Skeletal muscle satellite cell (primary cell): Measurements from ENCODE around the gene GPX1.
A peak's percentile ranks its signal among the peaks of the same experiment; 100 is the strongest.
"Not testable (repeated sequence)": the region's sequence is repeated elsewhere in the genome, so short reads cannot be mapped to it uniquely, and the experiment has no call there.

Source experiments
- H3K27me3 ChIP-seq: 2 replicates; pipeline ENCODE4 v1.7.0; 2013; ENCODE audit warnings: low read length; ENCODE audit not compliant: control insufficient read depth, insufficient read depth
- H3K36me3 ChIP-seq: 2 replicates; pipeline ENCODE4 v1.7.0; 2013; ENCODE audit warnings: mild to moderate bottlenecking, control low read depth, low read length; ENCODE audit not compliant: insufficient read depth
- H3K4me1 ChIP-seq: 2 replicates; pipeline ENCODE4 v1.7.0; 2013; ENCODE audit warnings: low read length; ENCODE audit not compliant: control insufficient read depth, insufficient read depth
- H3K4me2 ChIP-seq: 2 replicates; pipeline ENCODE4 v1.7.0; 2013; ENCODE audit warnings: mild to moderate bottlenecking, low read length
- H3K4me3 ChIP-seq: 2 replicates; pipeline ENCODE4 v1.7.0; 2013; ENCODE audit warnings: low read length
- H3K9ac ChIP-seq: 2 replicates; pipeline ENCODE4 v1.7.0; 2013; ENCODE audit warnings: mild to moderate bottlenecking, low read depth, low read length, moderate library complexity
- H3K9me3 ChIP-seq: replicated peaks from 2 replicates; pipeline ENCODE4 v1.7.0; 2013; ENCODE audit warnings: mild to moderate bottlenecking, control low read depth, low read length

Gene GPX1

GRCh38 chr3:49386056-49386756 is 28.1 kb upstream of the GPX1 start:
- H3K9ac ChIP-seq: no peak overlapping the region

DNA sequence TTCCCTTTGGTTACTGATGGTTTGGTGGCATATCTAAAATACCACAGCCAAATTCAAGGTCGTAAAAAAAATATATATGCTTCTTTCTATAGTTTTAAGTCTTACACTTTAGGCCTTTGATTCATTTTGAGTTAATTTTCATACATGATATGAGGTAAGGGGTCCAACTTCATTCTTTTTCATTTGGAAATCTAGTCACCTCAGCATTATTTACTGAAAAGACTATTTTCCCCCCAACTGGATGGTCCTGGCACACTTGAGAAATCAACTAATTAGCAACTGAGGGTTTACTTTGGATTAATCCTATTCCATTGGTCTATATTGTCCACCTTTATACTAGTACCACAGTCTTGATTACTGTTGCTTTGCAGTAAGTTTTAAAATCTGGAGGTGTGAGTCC is 27.5 kb upstream of the GPX1 start:
- Histone ChIP-seq H3K27me3 (no peaks in the 10 kb centered on the region), H3K4me2 (no peak overlapping the region), H3K4me3 (no peak overlapping the region), H3K9ac (no peak overlapping the region), H3K9me3 (no peaks in the 10 kb centered on the region), H3K36me3 (peaks cover 18% of the 10 kb centered on the region), H3K4me1 (peaks cover 14% of the 10 kb centered on the region)

More at GRCh38 chr3:49386056-49386756, 28.1 kb upstream of the GPX1 start:
- Histone ChIP-seq H3K4me1 (peaks cover 14% of the 10 kb centered on the region), H3K9me3 (no peaks in the 10 kb centered on the region), H3K4me2 (no peak overlapping the region), H3K36me3 (peaks cover 18% of the 10 kb centered on the region), H3K27me3 (no peaks in the 10 kb centered on the region), H3K4me3 (no peak overlapping the region)

DNA sequence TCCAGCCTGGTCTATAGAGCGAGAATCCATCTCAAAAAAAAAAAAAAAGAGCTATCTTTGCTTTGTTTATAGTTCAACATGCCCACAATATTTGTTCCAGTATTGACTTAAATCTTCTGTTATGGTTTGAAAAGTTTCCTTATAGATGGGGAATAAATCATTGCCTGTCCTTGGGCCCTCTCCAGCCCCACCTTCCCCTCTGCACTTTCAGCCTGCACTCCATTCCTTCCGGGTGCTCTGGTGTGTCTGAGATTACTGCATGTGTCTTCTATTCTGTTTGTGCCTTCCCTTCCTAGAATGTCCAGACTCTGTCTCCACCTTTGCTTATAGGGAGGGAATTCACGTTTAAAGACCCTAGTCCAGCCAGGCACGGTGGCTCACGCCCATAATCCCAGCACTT is 25.2 kb upstream of the GPX1 start:
- Histone ChIP-seq H3K27me3 (no peaks in the 10 kb centered on the region), H3K36me3 (peaks cover 11% of the 10 kb centered on the region), H3K4me2 (no peak overlapping the region), H3K9me3 (no peaks in the 10 kb centered on the region), H3K4me1 (peaks cover 26% of the 10 kb centered on the region), H3K4me3 (no peak overlapping the region), H3K9ac (no peak overlapping the region)

DNA sequence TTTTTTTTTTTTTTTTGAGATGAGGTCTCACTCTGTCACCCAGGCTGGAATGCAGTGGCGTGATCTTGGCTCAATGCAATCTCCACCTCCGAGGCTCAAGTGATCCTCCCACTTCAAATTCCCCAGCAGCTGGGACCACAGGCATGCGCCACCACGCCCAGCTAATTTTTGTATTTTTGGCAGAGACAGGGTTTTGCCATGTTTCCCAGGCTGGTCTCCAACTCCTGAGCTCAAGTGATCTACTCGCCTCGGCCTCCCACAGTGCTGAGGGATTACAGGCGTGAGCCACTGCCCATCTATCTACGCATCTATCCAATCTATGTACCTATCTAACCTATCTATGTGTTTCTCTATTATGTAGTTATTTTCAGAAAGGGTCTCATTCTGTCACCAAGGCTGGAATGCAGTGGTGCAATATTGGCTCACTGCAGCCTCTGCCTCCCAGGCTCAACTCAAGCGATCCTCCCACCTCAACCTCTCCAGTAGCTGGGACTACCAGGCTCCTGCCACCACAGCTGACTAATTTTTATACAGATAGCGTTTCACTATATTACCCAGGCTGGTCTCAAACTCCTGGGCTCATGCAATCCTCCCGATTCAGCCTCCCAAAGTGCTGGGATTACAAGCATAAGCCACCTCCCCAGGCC is 20.2 kb upstream of the GPX1 start:
- Histone ChIP-seq H3K4me2 (peak overlapping the region; percentile 53), H3K4me3 (peak overlapping the region; percentile 33), H3K27me3 (no peaks in the 10 kb centered on the region), H3K36me3 (peaks cover 25% of the 10 kb centered on the region), H3K9ac (peak overlapping the region; percentile 32), H3K4me1 (peaks cover 20% of the 10 kb centered on the region), H3K9me3 (no peaks in the 10 kb centered on the region)

DNA sequence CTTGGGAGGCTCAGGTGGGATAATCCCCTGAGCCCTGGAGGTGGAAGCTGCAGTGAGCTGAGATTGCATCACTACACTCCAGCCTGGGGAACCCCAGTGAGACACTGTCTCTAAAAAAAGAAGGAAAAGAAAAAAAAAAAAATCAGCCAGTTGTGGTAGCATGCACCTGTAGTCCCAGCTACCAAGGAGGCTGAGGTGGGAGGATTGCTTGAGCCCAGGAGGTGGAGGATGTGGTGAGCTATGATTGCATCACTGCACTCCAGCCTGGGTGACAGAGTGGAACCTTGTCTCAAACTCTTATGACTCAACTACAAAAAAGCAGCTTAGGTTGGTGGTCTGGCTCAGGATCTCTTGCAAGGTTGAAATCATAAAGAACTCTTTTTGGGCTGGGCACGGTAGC is 19.3 kb upstream of the GPX1 start:
- Histone ChIP-seq H3K9ac (no peak overlapping the region), H3K36me3 (peaks cover 33% of the 10 kb centered on the region), H3K27me3 (no peaks in the 10 kb centered on the region), H3K9me3 (no peaks in the 10 kb centered on the region), H3K4me3 (peak overlapping the region; percentile 23), H3K4me2 (peak overlapping the region; percentile 46), H3K4me1 (peaks cover 20% of the 10 kb centered on the region)

DNA sequence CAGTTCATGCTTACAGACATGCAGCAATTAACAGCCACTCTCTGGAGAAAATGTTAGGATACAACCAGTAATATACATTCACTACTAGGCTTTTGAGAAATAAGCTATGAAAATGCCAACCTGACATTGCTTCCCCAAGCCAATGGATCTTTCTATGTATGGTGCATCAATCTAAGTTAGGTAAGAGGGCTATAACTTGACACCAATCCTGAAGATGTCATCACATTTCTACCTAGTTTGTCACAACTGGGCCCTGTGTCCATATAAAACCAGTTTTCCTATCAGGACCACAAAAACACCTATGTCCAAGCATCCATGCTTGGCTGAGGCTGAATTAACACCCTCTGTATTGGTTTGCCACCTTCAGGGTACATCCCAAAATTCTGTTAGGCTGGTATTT is 13.8 kb upstream of the GPX1 start:
- Histone ChIP-seq H3K4me2 (no peak overlapping the region), H3K4me3 (no peak overlapping the region), H3K9ac (no peak overlapping the region), H3K4me1 (no peaks in the 10 kb centered on the region), H3K36me3 (peaks cover 69% of the 10 kb centered on the region), H3K27me3 (no peaks in the 10 kb centered on the region), H3K9me3 (no peaks in the 10 kb centered on the region)

DNA sequence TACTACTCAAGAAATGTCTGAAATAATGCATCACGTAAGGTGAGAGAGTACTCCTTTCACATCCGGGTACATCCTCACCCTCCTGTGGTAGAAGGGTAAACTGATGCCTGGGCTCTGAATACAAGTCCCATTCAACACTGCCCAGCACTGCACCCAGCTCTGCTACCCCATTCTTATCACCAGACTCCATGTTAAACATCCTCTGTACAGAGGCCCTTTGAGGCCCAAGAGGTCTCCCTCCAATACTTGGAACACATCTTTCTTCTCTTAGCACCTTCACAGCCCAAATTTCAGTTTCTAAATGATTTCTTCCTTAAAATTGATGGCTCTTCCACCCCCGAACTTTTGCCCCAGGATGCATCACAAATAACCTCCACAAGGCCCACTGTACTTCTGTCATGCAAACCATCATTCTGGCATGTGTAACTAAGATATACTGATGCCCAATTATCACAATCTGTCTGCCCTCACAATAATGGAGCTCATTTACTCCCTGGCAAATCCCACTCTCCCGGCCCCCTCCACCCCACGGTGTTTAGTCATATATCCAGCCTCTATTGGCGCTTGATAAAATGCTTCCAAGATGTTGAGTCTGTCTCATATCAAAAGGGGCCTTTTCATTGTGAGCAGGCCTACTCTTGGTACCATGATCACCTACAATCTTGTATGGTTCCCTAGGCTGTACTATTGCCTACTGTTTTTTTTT is 12.6 kb upstream of the GPX1 start:
- peaks cover 77% of the 10 kb centered on the region for H3K36me3 ChIP-seq
- no peak overlapping the region for H3K4me2 ChIP-seq
- H3K4me3 ChIP-seq: no peak overlapping the region
- no peaks in the 10 kb centered on the region for H3K4me1 ChIP-seq
- no peak overlapping the region for H3K9ac ChIP-seq
- H3K27me3 ChIP-seq: no peaks in the 10 kb centered on the region
- H3K9me3 ChIP-seq: no peaks in the 10 kb centered on the region

GRCh38 chr3:49362561-49362960 is 4.4 kb upstream of the GPX1 start:
- Histone ChIP-seq H3K36me3 (peaks cover 67% of the 10 kb centered on the region), H3K4me1 (peaks cover 39% of the 10 kb centered on the region), H3K9me3 (no peaks in the 10 kb centered on the region), H3K9ac (no peak overlapping the region), H3K4me3 (no peak overlapping the region), H3K4me2 (no peak overlapping the region), H3K27me3 (no peaks in the 10 kb centered on the region)

DNA sequence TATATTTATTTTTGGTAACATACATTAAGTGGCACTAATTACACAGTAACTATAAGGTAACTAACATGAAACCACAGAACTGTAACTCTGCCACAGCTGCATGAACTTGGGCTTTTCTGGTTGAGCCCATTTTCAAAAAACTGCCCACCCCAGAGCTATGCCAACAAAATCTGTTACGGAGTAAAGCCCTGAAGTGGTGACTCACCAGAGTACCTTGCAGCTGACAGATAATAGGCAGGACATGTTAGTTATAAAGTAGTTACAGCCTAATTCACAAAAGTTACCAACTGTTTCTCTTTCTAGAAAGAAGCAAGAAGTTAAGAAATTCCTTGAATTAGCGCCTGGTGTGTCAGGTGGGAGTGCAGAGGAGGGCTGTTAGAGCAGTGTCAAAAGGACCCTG is 1.5 kb upstream of the GPX1 start:
- H3K4me1 ChIP-seq: peaks cover 51% of the 10 kb centered on the region
- H3K36me3 ChIP-seq: peaks cover 69% of the 10 kb centered on the region
- H3K27me3 ChIP-seq: no peaks in the 10 kb centered on the region
- H3K4me3 ChIP-seq: no peak overlapping the region
- peak overlapping the region; percentile 6 for H3K4me2 ChIP-seq
- H3K9ac ChIP-seq: peak overlapping the region; percentile 66
- H3K9me3 ChIP-seq: no peaks in the 10 kb centered on the region

GRCh38 chr3:49358884-49359225 is 702 bp upstream of the GPX1 start:
- H3K4me1 ChIP-seq: peaks cover 51% of the 10 kb centered on the region
- peaks cover 65% of the 10 kb centered on the region for H3K36me3 ChIP-seq
- peak overlapping the region; percentile 78 for H3K4me2 ChIP-seq
- H3K27me3 ChIP-seq: no peaks in the 10 kb centered on the region
- peak overlapping the region; percentile 68 for H3K4me3 ChIP-seq
- H3K9me3 ChIP-seq: no peaks in the 10 kb centered on the region
- peak overlapping the region; percentile 66 for H3K9ac ChIP-seq

DNA sequence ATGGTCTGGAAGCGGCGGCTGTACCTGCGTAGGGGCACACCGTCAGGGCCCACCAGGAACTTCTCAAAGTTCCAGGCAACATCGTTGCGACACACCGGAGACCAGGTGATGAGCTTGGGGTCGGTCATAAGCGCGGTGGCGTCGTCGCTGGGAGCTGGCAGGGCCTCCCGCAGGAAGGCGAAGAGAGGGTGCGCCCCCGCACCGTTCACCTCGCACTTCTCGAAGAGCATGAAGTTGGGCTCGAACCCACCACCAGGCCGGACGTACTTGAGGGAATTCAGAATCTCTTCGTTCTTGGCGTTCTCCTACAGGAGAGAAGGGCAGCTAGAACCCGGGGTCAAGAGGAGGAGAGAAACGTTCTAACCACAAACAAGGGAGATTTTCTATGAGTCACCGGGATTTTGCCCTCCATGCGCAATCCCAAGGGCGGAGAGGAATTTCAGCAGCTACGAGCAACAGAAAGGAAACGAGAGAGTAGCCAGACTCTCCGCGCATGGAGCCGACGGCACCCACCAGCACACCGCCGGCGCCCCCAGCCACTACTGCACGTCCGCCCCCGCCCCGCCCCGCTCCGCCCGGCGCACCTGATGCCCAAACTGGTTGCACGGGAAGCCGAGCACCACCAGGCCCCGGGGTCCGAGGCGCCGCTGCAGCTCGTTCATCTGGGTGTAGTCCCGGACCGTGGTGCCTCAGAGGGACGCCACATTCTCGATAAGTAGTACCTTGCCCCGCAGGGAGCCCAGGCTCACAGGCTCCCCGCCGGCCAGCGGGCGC is 523 bp downstream of the GPX1 start:
- Histone ChIP-seq H3K4me2 (peak overlapping the region; percentile 78), H3K36me3 (peaks cover 55% of the 10 kb centered on the region), H3K4me1 (peaks cover 45% of the 10 kb centered on the region)

More for the DNA sequence above, 523 bp downstream of the GPX1 start:
- not testable (repeated sequence) for H3K27me3 ChIP-seq, H3K9me3 ChIP-seq
- H3K4me3 ChIP-seq: peak overlapping the region; percentile 68
- peak overlapping the region; percentile 66 for H3K9ac ChIP-seq
